ENCODE measurements around the gene WBP11.
A peak's percentile ranks its signal among the peaks of the same experiment; 100 is the strongest.

Gene WBP11

GRCh38 chr12:14774906-14775635 lies 28.2 kb downstream of the WBP11 start:
- DNase-seq (ENCODE audit: low read depth) = no peak
- H3K4me3 ChIP-seq (ENCODE audit: low read depth, low read length) = peak overlapping the region; percentile 81
- TF ChIP-seq, protein P1, sequence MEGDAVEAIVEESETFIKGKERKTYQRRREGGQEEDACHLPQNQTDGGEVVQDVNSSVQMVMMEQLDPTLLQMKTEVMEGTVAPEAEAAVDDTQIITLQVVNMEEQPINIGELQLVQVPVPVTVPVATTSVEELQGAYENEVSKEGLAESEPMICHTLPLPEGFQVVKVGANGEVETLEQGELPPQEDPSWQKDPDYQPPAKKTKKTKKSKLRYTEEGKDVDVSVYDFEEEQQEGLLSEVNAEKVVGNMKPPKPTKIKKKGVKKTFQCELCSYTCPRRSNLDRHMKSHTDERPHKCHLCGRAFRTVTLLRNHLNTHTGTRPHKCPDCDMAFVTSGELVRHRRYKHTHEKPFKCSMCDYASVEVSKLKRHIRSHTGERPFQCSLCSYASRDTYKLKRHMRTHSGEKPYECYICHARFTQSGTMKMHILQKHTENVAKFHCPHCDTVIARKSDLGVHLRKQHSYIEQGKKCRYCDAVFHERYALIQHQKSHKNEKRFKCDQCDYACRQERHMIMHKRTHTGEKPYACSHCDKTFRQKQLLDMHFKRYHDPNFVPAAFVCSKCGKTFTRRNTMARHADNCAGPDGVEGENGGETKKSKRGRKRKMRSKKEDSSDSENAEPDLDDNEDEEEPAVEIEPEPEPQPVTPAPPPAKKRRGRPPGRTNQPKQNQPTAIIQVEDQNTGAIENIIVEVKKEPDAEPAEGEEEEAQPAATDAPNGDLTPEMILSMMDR (IDR thresholded peaks at IDR 0.05; ENCODE audit: low read depth, low read length, missing control alignments) = no peak

GRCh38 chr12:14774074-14774905 lies 29.0 kb downstream of the WBP11 start:
- TF ChIP-seq, protein P1 (IDR thresholded peaks at IDR 0.05; ENCODE audit: low read depth, low read length, missing control alignments) = no peak
- peak overlapping the region; percentile 81 for H3K4me3 ChIP-seq (ENCODE audit: low read depth, low read length)
- DNase-seq (ENCODE audit: low read depth) = peak; percentile 89

DNA sequence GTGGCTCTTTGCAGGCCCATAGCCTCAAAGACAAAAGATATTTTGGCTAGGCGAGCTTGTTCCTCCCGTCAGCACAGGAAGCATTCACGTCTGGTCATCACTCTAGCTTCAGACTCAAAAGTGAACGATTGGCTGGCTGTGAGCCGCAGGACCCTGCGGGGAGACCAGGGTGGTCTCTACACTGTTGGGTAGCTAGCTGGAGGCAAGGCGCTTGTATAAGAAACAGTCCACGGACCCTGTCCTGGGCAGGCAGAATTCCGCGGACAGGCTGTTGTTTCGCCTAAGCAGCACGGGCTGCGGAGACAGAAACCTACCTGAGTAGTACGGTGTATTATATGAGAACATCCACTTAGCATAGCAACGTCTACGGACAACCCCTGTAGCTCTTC lies 29.6 kb downstream of the WBP11 start:
- no peak for DNase-seq (ENCODE audit: low read depth)
- TF ChIP-seq, protein P1 (IDR thresholded peaks at IDR 0.05; ENCODE audit: low read depth, low read length, missing control alignments) = no peak
- peak overlapping the region; percentile 81 for H3K4me3 ChIP-seq (ENCODE audit: low read depth, low read length)

GRCh38 chr12:14772946-14773345 lies 30.3 kb downstream of the WBP11 start:
- no peak for DNase-seq (ENCODE audit: low read depth)
- TF ChIP-seq, protein P1 (IDR thresholded peaks at IDR 0.05; ENCODE audit: low read depth, low read length, missing control alignments) = no peak
- no peak overlapping the region for H3K4me3 ChIP-seq (ENCODE audit: low read depth, low read length)

- peak overlapping the region; percentile 3; the same call in 1 of the 2 replicates for H3K4me3 ChIP-seq (ENCODE audit: low read depth, low read length)
- no peak for DNase-seq (ENCODE audit: low read depth)
- TF ChIP-seq, protein P1 (IDR thresholded peaks at IDR 0.05; ENCODE audit: low read depth, low read length, missing control alignments) = no peak
These were observed 31.6 kb downstream of the WBP11 start for GRCh38 chr12:14771651-14772137.

GRCh38 chr12:14770496-14771461 lies 32.5 kb downstream of the WBP11 start:
- peak; percentile 92 for DNase-seq (ENCODE audit: low read depth)
- TF ChIP-seq, protein P1 (IDR thresholded peaks at IDR 0.05; ENCODE audit: low read depth, low read length, missing control alignments) = no peak
- H3K4me3 ChIP-seq (ENCODE audit: low read depth, low read length) = peak overlapping the region; percentile 91
